Motor neuron (in vitro differentiated cells): Measurements from ENCODE around the gene ADCY3. TPM values are rescaled to one million over a fixed set of nuclear protein-coding genes. Genes with fewer than 3 reads are reported as not detected.

Source experiments
- ATAC-seq, 8 experiments: fragments of 200-7000 bp; cut with Tn5 transposase; replicated peaks in 6 of 8; 2 replicates each; pipeline ENCODE4 v1.8.0; 2021; ENCODE audit warnings: mild to moderate bottlenecking in 8 of 8, moderate library complexity in 8 of 8
- H3K27ac ChIP-seq, 2 donors: fragments of 250-450 bp; sonication (Bioruptor Pico); 2 replicates each; pipeline ENCODE4 v1.9.0; 2021; ENCODE audit warnings: antibody characterized with exemption in 2 of 2, mild to moderate bottlenecking in 2 of 2, moderate library complexity in 1 of 2
- H3K4me1 ChIP-seq, 2 donors: fragments of 250-450 bp; sonication (Bioruptor Pico); replicated peaks in 1 of 2; 2 replicates each; pipeline ENCODE4 v1.6.1; 2021; ENCODE audit warnings: antibody characterized with exemption in 2 of 2, mild to moderate bottlenecking in 2 of 2, moderate library complexity in 1 of 2
- H3K4me3 ChIP-seq, 5 donors: fragments of 250-450 bp; sonication (Bioruptor Pico); 2 replicates each; pipeline ENCODE4 v1.9.0; 2021; ENCODE audit warnings: antibody characterized with exemption in 5 of 5, mild to moderate bottlenecking in 5 of 5, moderate library complexity in 4 of 5
- WGBS, 10 experiments: fragments of 450-650 bp; shearing (Covaris generic); methylation state at CpG; one replicate each; pipeline ENCODE4 v1.0.0; 2022; 5-methylcytosine and 5-hydroxymethylcytosine counted together
- in situ Hi-C, 9 experiments: fragments of 400-800 bp; cut with MboI; loops; one replicate each; pipeline ENCODE4 v1.15.0; 2021; ENCODE audit warnings: low sequenced_read_pairs in 9 of 9, low pct_unique_long_range_greater_than_20kb in 2 of 9; ENCODE audit not compliant: unreplicated experiment in 9 of 9
- total RNA-seq, 8 experiments: library from RNA; unstranded; fragments of 300-600 nt; gene quantifications; 2 replicates each; pipeline versions ENCODE4 v1.2.3 to v1.2.4, GENCODE V29; 2022

The ADCY3 gene
- total RNA-seq, 8 experiments from 2014 or later = 10.2 to 91.3 (median 20.6) TPM

DNA sequence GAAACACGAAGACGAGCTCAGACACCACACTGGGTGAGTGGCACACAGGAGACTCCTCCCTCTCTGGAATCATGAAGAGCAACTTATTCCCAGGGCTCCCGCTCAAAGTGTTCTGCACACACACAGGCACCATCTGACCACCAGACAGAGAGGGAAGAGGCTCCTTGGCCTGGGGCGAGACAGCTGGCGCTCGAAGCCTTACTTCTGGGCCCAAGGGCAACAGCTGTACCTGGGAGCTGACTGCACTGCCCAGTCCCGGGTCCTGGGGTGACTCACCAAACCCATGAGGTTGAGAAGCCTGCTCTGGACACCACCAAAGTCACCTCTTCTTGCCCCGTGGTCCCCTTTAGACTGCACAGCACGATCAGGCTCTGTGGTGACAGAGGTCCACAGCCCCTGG, 42.4 kb downstream of the ADCY3 start:
- 90 to 100% (median 93%) methylated on average over 1 to 2 of the region's 9 CpGs; no CpG with 5 or more reads in 4 of the 10 experiments for WGBS, 10 experiments
- H3K4me3 ChIP-seq = no peak overlapping the region

DNA sequence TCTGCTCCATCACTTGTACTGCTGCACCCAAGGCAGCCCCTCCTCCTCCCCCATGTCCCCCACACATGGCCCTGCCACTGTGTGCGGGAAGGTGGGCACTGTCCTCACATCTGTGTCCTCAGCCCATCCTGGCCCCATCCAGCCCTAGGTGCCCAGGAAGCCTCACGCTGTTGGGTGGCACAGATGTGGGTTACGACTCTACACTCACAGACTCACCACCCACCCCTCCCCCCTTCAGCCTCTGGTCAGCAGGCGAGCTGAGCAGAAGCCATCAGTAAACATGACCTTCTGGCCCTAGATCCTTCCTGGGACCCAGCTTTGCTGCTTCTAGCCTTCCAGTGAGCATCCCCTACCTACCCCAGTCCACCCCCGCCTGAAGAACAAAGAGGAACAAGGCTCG, 43.0 kb downstream of the ADCY3 start:
- WGBS, 10 experiments = 100% methylated on average over 1 of the region's 6 CpGs; no CpG with 5 or more reads in 9 of the 10 experiments
- Histone ChIP-seq H3K4me3 (no peak overlapping the region), H3K27ac (no peak overlapping the region), H3K4me1 (peaks cover 0 to 4% of the 10 kb centered on the region in 2 donors)
- in situ Hi-C loops = no loop called here
- no peak for ATAC-seq

More for the DNA sequence above, 42.4 kb downstream of the ADCY3 start:
- in situ Hi-C loops = no loop called here
- peak in 1 of 8 experiments; percentile 18 for ATAC-seq
- H3K4me1 ChIP-seq = peaks cover 0 to 4% of the 10 kb centered on the region in 2 donors
- H3K27ac ChIP-seq = no peak overlapping the region

DNA sequence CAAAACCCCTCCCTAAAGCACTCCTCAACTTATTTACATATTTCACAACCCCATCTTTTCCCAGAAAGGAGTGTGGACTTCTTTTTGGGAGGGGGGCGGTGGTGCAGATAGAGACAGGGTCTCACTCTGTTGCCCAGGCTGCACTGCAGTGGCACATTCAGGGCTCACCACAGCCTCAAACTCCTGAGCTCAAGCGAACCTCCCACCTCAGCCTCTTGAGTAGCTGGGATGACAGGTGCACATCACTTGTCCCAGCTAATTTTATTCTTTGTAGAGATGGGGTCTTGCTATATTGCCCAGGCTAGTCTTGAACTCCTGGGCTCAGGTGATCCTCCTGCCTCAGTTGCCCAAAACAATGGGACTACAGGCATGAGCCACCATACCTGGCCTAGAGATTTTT, 44.1 kb downstream of the ADCY3 start:
- H3K4me1 ChIP-seq = no peaks in the 10 kb centered on the region
- in situ Hi-C loops = no loop called here
- H3K27ac ChIP-seq = no peak overlapping the region
- 92 to 100% (median 100%) methylated on average over 1 to 2 of the region's 2 CpGs; no CpG with 5 or more reads in 5 of the 10 experiments for WGBS, 10 experiments
- no peak for ATAC-seq
- H3K4me3 ChIP-seq = no peak overlapping the region

DNA sequence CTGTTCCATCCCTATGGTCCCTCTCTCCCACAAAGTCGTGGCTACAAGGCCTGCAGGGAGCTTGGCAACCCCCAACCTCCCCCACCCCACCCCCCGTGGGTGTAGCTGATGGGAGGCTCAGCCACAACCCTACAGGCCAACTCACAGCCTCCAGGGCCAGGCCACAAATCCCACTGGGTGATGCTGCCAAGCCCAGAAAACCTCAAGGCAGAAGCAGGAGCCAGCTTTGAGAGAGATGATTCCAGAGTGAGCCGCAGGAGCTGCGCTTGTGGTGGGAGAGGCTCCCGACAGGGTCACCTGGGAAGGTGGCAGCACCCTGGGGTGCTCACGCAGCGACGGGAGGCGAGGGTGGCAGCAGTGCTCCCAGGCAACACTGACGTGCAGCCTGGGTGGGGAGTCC, 44.8 kb downstream of the ADCY3 start:
- Histone ChIP-seq H3K27ac (no peak overlapping the region), H3K4me3 (no peak overlapping the region), H3K4me1 (no peaks in the 10 kb centered on the region)
- in situ Hi-C loops = no loop called here
- WGBS, 10 experiments = 90 to 97% (median 91%) methylated on average over 2 to 5 of the region's 10 CpGs; no CpG with 5 or more reads in 7 of the 10 experiments
- peak in 1 of 8 experiments; percentile 35 for ATAC-seq

DNA sequence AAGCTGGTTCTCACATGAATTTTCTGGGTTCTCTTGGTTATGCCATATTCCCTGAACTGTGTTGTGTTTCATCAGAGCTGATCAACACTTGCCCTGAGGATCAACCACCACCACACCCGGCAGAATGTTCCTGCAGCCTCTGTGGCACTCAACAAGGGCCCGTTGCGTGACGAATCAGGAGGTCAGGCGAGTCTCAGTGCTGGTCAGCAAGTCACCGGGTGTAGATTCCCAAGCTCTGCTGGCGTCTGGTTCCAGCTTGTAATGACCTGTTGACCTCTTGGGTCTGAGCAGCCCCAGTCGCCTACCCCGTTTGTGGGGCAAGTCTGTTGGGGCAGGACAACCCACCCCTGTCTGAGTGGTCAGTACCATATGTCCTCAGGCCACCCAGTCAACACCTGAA, 46.0 kb downstream of the ADCY3 start:
- Histone ChIP-seq H3K4me1 (no peaks in the 10 kb centered on the region), H3K4me3 (no peak overlapping the region), H3K27ac (no peak overlapping the region)
- 80 to 90% (median 81%) methylated on average over 1 to 5 of the region's 9 CpGs; no CpG with 5 or more reads in 7 of the 10 experiments for WGBS, 10 experiments
- in situ Hi-C loops = no loop called here
- peak in 2 of 8 experiments; percentile 43 to 79 for ATAC-seq

DNA sequence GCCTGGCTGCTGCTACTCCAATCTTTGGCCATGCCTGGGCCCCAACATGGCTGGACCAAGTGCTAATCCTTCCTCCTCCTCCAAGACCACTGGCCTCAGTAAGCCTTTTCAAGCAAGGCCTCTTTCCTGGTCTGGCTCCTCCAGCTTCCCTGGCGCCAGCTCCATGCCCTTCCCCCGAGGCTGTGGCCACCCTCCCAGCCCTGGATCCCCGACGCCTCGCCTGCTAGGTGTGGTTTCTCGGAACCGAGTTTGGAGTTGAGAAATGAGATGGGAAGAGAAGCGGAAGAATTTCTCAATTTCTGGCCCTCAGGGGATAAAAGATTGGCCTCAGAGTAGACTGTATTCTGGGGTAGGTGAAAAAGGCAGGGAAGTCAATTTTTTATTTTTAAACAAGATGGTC, 46.4 kb downstream of the ADCY3 start:
- no peak overlapping the region for H3K4me3 ChIP-seq
- 60 to 100% (median 94%) methylated on average over 1 to 7 of the region's 8 CpGs; no CpG with 5 or more reads in 3 of the 10 experiments for WGBS, 10 experiments
- H3K27ac ChIP-seq = no peak overlapping the region
- in situ Hi-C loops = no loop called here
- no peaks in the 10 kb centered on the region for H3K4me1 ChIP-seq
- ATAC-seq = peak in 2 of 8 experiments; percentile 32 to 62

DNA sequence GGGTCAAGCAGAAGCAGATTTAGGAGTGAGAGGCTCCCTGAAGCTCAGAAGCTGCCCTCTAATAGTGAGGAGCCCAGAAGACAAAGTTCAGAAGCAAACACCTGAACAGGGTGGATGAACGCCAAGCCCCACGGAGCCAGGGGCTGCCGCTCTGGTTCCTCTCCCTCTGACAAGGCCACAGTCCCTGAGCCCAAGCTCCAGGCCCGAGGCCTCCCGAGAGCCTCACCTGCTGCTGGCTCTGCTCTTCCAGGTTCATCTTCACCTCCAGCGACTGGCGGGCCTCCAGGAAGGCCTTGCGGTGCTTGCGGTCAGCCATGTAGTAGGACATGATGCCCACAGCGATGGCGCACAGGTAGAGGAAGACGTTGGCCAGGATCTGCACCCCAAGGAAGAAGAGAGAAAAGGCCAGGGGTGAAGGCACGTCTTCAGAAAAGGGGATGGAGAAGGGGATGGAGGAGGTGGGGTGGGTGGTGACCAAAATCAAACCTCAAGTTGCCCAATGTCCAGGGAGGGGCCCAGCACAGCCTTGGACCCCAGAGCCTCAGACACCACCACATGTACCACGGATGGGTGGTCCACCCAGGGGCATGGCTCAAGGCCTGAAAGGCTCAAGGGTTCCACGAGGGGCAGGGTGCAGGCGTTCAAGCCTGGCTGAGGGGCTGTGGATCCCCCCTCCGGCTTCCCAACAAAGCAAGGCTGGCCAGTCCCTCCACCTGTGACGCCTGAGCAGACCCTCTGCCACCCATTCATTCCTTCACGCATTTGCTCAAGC, 47.5 kb downstream of the ADCY3 start:
- Histone ChIP-seq H3K27ac (no peak overlapping the region), H3K4me3 (no peak overlapping the region), H3K4me1 (no peaks in the 10 kb centered on the region)
- WGBS, 10 experiments = 86 to 100% (median 98%) methylated on average over 1 to 9 of the region's 19 CpGs; no CpG with 5 or more reads in 4 of the 10 experiments
- in situ Hi-C loops = no loop called here
- no peak for ATAC-seq

DNA sequence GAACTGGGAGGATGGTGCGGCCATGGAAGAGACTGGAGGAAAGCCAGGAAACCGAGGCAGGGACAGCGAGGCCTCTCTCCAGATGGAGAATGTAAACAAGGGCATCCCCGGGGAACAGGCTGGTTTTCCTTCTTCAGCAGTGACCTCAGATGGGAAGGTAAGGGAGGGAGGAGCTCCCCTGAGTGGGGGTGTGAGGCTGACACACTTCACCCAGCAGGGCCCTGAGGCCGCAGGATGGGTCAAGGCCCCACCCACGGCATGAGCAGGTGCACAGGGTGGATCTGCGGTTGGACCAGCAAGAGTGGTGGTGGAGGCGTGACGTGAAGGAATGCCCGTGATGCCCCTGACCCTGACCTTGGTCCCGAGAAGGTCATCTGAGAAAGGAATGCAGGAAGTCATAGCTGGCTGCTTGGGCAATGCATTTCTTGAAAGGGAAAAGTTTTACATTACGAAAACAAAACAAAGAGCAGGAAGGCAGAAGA, 48.1 kb downstream of the ADCY3 start:
- in situ Hi-C loops = no loop called here
- Histone ChIP-seq H3K4me3 (no peak overlapping the region), H3K27ac (no peak overlapping the region), H3K4me1 (no peaks in the 10 kb centered on the region)
- ATAC-seq = peak in 1 of 8 experiments; percentile 56
- WGBS, 10 experiments = 40 to 100% (median 88%) methylated on average over 1 to 11 of the region's 12 CpGs; no CpG with 5 or more reads in 1 of the 10 experiments

DNA sequence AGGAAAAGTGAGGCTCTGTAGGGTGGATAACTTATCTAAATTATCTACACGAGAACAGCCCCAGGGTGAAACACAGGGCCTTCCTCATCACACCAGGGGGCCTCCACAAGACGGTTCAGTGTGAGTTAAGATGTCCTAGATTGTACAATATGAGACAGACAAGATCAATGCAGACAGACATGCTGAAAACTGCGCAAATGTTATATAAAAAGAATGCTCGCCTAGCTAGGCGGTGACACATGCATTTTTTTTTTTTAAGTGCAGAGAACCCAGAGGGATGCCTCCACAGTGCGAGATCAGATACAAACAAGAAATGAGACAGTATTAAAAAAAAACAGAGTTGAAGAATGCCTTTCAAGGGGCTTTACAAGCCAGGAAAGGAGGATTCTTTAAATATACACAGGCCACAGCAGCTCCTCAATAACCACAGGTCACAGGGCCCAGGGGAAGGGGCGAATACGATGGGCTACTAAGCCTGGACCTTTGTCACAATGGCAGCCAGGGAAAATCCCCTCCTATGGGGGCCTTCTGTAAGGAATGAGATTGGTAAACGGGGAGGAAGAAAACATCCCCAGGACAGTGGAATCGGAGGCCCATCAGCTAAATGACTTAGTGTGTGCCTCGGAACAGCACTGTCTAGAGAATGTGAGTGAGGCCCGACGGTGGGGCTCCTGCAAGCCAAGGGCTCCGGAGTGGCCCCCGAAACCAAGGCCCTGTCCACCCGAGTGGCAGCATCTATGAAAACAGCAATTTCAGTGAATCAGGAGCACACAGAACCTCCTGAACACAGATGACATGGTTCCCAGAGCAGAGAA, 48.9 kb downstream of the ADCY3 start:
- in situ Hi-C loops = no loop called here
- Histone ChIP-seq H3K27ac (no peak overlapping the region), H3K4me3 (no peak overlapping the region), H3K4me1 (no peaks in the 10 kb centered on the region)
- no peak for ATAC-seq
- 78 to 100% (median 92%) methylated on average over 1 to 15 of the region's 16 CpGs for WGBS, 10 experiments

DNA sequence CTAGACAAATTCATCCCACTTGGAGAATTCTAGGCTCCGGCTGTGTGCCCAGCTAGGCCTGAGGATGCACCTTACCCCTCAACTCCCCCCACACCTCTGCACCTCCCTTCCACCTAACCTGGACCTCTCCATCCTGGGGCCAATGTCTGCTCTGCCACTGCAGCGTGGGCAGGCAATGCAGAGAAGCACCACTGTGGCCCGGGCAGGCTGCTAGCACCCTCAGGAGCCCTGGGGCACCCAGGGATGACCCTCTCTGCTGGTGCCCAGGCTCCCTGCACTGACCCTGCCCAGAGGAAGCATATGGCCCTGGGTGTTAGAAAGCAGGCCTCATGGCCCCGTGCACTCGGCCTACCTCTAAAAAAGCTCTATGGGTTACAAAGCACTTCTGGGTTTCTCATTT, 49.6 kb downstream of the ADCY3 start:
- WGBS, 10 experiments = 80 to 100% methylated on average over 1 of the region's 5 CpGs; no CpG with 5 or more reads in 8 of the 10 experiments
- in situ Hi-C loops = no loop called here
- no peaks in the 10 kb centered on the region for H3K4me1 ChIP-seq
- H3K27ac ChIP-seq = no peak overlapping the region
- no peak for ATAC-seq
- no peak overlapping the region for H3K4me3 ChIP-seq

DNA sequence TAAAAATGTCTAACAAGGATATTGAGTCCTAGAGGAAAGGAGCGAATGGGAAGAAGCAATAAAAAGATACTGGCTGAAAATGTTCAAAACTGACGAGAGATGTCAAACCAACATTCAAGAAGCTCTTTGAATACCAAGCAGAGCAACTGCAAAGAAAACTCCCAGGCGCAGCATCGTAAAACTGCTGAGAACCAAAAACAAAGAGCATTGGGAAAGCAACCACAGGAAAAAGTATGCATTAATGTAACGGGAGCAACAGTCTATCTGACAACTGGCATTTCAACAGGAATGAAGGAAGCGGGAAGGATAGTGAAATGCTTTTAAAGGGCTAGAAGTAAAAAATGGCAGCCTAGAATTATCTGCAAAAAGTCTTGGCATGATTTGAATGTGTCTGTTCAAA, 53.1 kb downstream of the ADCY3 start:
- ATAC-seq = no peak
- WGBS, 10 experiments = 80 to 100% (median 90%) methylated on average over 1 to 6 of the region's 6 CpGs
- Histone ChIP-seq H3K4me3 (no peak overlapping the region), H3K4me1 (no peaks in the 10 kb centered on the region), H3K27ac (no peak overlapping the region)
- in situ Hi-C loops = no loop called here

DNA sequence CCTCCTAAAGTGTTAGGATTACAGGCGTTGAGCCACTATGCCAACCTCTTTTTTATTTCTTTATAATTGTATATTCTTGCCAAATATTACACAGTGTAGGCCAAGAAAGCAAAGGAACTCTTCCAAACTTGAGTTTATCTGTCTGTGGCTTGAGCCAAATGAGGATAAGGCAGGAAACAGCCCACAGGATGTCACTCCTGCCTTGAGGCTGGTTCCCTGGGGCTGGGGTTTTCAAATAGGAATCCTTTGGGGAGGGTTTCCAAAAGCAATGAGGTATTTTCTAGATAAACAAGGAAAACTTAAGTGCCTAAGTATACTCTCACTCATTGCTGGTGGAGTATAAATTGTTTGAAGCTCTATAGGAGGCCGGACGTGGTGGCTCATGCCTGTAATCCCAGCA, 56.4 kb downstream of the ADCY3 start:
- Histone ChIP-seq H3K4me1 (no peaks in the 10 kb centered on the region), H3K27ac (no peak overlapping the region), H3K4me3 (no peak overlapping the region)
- no peak for ATAC-seq
- 80 to 100% (median 90%) methylated on average over 1 to 3 of the region's 3 CpGs; no CpG with 5 or more reads in 3 of the 10 experiments for WGBS, 10 experiments
- in situ Hi-C loops = no loop called here

DNA sequence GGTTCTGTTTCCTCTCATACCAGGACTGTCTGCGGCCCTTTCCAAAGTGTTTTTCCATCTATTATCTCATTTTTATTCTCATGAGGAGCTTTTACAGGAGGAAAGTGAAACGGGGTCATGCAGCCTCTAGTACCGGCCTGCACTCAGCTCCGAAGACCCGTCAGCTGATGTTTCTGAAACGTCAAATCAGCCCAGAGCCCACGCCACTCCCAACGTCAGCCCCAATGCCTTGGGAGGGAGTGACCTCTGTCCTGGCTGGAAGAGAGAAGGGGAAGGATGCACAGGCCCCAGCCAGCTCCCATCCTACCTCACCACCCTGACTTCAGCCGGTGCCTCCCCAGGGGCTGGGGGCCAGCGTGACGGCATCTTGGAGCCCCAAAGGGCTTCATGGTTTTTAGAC, 58.5 kb downstream of the ADCY3 start:
- WGBS, 10 experiments = 82 to 100% (median 99%) methylated on average over 1 to 9 of the region's 11 CpGs; no CpG with 5 or more reads in 2 of the 10 experiments
- ATAC-seq = no peak
- in situ Hi-C loops = no loop called here
- no peak overlapping the region for H3K4me3 ChIP-seq
- H3K27ac ChIP-seq = no peak overlapping the region
- peaks cover 0 to under 1% of the 10 kb centered on the region in 2 donors for H3K4me1 ChIP-seq
